Thyroid gland (tissue), 4 donors: Measurements from ENCODE around the gene HOXC4. TPM values are rescaled to one million over a fixed set of nuclear protein-coding genes. Genes with fewer than 3 reads are reported as not detected.

Experiments
- DNase-seq, 2 donors: peaks; one replicate each; pipeline ENCODE4 v3.0.0-alpha.2; 2019
- H3K27ac ChIP-seq, 3 donors: fragments of 200-600 bp; sonication (generic); 1 replicate in 2 of 3; 2 replicates in 1 of 3; pipeline ENCODE4 v1.5.1; 2016 to 2019; ENCODE audit warnings: mild to moderate bottlenecking in 1 of 3, moderate library complexity in 1 of 3
- H3K27me3 ChIP-seq: fragments of 200-600 bp; sonication (generic); one replicate; pipeline ENCODE4 v1.5.1; 2019
- H3K36me3 ChIP-seq, 2 donors: fragments of 200-600 bp; sonication (generic); one replicate each; pipeline ENCODE4 v1.5.1; 2016 to 2019
- H3K4me1 ChIP-seq, 2 donors: fragments of 200-600 bp; sonication (generic); one replicate each; pipeline ENCODE4 v1.5.1; 2017 to 2019
- H3K4me3 ChIP-seq, 3 donors: fragments of 200-600 bp; sonication (generic); replicated peaks in 1 of 3; 1 replicate in 2 of 3; 2 replicates in 1 of 3; pipeline ENCODE4 v1.5.1; 2016; ENCODE audit warnings: mild to moderate bottlenecking in 1 of 3
- H3K9me3 ChIP-seq: fragments of 200-600 bp; sonication (generic); one replicate; pipeline ENCODE4 v1.5.1; 2017
- POLR2A ChIP-seq, 2 donors: fragments of 450-650 bp; IDR thresholded peaks; one replicate each; pipeline ENCODE4 v1.6.1; 2017; ENCODE audit warnings: antibody characterized with exemption in 2 of 2, mild to moderate bottlenecking in 2 of 2, moderate library complexity in 1 of 2
- WGBS, 2 donors: methylation state at CpG; one replicate each; pipeline ENCODE4 v1.1.5; 2017; 5-methylcytosine and 5-hydroxymethylcytosine counted together
- intact Hi-C: fragments of 100-400 bp; cut with DNase I; formaldehyde crosslinking; loops from one replicate; pipeline ENCODE4 v1.15.1; 2023
- total RNA-seq, 4 donors: library from RNA; depleted of rRNA; stranded (reverse); fragments of >200 nt; gene quantifications; one replicate each; pipeline ENCODE4 v1.2.3, GENCODE V29; 2016
- TF ChIP-seq, protein P1 (sequence below), 6 experiments: fragments of 200-600 bp in 3 of 6; fragments of 450-650 bp in 3 of 6; sonication (generic) in 3 of 6; IDR thresholded peaks; one replicate each; pipeline ENCODE4 v1.5.1; 2016 to 2019; ENCODE audit warnings: antibody characterized with exemption in 6 of 6, mild to moderate bottlenecking in 2 of 6, inconsistent platforms in 1 of 6, moderate library complexity in 1 of 6

The HOXC4 gene
- total RNA-seq, 4 donors from 2014 or later, result 0.22 to 0.27 TPM; not detected in 2

DNA sequence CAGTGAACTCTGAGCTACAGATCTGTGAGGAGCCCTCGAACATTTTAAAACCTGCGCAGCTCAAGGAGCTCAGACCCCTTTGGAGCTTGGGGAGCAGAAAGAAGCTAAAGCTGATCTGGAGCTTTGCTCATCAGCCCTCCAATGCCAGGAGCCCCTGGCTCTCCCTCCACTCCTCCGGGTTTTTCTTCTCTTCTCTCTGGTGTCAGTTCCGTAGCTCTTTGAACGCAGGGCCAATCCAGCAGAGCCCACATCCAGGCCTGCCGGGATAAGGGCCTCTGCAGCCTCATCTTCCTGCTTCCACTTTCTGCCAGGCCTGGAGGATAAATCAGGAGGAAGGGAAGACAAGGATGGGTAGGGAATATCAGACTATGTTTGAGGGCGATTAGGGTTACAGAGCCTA, 6.0 kb downstream of the HOXC4 start:
- Histone ChIP-seq H3K27ac (no peak overlapping the region), H3K4me3 (no peak overlapping the region), H3K36me3 (no peaks in the 10 kb centered on the region), H3K4me1 (no peaks in the 10 kb centered on the region), H3K27me3 (peaks cover 10% of the 10 kb centered on the region), H3K9me3 (no peaks in the 10 kb centered on the region)
- intact Hi-C loops, result no loop called here
- WGBS, 2 donors, result 18 to 19% methylated on average over 7 of the region's 7 CpGs
- DNase-seq, result no peak
- TF ChIP-seq, protein P1, sequence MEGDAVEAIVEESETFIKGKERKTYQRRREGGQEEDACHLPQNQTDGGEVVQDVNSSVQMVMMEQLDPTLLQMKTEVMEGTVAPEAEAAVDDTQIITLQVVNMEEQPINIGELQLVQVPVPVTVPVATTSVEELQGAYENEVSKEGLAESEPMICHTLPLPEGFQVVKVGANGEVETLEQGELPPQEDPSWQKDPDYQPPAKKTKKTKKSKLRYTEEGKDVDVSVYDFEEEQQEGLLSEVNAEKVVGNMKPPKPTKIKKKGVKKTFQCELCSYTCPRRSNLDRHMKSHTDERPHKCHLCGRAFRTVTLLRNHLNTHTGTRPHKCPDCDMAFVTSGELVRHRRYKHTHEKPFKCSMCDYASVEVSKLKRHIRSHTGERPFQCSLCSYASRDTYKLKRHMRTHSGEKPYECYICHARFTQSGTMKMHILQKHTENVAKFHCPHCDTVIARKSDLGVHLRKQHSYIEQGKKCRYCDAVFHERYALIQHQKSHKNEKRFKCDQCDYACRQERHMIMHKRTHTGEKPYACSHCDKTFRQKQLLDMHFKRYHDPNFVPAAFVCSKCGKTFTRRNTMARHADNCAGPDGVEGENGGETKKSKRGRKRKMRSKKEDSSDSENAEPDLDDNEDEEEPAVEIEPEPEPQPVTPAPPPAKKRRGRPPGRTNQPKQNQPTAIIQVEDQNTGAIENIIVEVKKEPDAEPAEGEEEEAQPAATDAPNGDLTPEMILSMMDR (IDR thresholded peaks at IDR 0.05), result no peak
- no peak for TF ChIP-seq POLR2A (IDR thresholded peaks at IDR 0.05)

DNA sequence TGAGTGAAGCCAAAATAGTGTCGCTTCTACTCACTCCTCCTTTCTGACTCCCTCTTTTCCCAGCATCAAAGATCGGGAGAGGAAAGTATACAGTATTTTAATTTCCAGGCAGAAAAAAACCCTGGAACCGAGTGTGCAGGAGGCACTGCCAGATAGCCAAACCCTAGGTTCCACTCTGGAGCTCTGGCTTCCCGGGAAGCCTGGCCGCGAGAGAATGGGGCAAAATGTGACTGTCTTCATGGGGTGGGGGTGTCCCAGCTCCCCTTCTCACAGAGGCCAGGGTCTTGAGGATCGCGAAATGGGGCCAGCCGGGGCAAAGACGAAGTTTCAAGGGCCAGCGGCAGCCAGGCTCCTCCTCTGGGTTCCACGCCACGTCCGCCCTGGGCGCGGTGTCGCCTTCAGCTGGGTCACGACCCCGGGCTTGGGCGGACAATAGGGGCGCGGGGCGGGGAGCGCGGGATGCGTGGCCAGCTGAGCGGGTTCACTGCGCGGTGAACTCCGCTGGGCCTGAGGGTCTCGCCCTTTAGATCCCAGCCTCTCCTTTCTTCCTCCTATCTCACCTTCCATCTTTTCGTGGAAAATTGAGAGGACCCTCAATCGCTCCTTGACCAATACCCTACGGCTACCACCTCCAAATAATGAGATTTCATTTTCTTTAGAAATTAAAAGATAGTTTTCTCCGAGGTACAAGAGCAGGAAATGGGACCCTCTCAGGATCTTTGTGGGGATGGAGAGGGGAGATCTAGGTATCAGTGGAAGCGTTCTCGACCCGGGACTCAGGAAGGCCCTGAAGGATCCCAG, 6.7 kb downstream of the HOXC4 start:
- intact Hi-C loops, result no loop called here
- WGBS, 2 donors, result 26 to 30% methylated on average over 18 to 27 of the region's 38 CpGs

DNA sequence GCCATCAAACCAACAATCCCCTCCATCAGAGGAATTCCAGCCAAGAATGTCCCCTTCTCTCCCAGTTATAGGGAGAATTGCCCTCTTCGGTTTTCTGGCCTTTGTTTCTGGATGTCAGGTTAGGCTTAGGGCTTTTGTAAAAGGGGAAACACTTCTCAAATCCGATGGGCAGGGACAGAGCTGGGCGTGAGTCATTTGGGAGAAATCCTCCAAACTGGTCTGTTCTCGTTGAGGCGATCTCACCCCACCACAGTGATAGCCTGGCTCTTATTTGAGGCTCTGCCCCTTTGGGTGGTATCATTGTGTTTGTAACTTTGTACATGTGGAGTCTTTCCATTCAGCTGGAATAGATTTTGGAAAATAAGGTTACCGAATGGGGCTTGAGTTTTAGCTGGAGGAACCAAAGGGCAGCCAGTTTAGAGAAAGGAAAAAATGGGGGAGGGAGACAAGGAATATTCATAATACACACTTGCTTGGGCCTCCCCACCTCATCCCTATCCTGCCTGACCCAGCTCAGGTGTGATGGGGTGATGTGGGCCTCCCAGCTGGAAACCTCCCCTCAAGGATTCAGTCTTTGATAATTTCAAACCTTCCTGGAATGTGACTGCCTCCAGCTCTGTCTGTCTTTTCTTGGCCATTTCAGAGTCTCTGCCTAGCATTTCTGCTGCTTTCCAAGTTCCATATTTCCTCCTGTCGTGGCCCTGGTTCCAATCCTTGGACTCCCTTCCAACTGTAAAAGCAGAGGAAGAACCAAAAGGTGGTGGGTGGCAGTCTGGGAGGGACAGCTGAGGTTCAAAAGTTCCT, 7.5 kb downstream of the HOXC4 start:
- intact Hi-C loops, result no loop called here
- no peak overlapping the region for H3K4me3 ChIP-seq
- no peaks in the 10 kb centered on the region for H3K36me3 ChIP-seq
- H3K27ac ChIP-seq, result no peak overlapping the region
- H3K9me3 ChIP-seq, result no peaks in the 10 kb centered on the region
- peaks cover 8% of the 10 kb centered on the region for H3K27me3 ChIP-seq
- 41 to 45% methylated on average over 7 of the region's 7 CpGs for WGBS, 2 donors
- no peaks in the 10 kb centered on the region for H3K4me1 ChIP-seq
- DNase-seq, result no peak
- TF ChIP-seq POLR2A (IDR thresholded peaks at IDR 0.05), result no peak
- TF ChIP-seq, protein P1 (IDR thresholded peaks at IDR 0.05), result no peak

More for the DNA sequence above, 6.7 kb downstream of the HOXC4 start:
- Histone ChIP-seq H3K27me3 (peaks cover 3% of the 10 kb centered on the region), H3K4me3 (no peak overlapping the region), H3K36me3 (no peaks in the 10 kb centered on the region), H3K9me3 (no peaks in the 10 kb centered on the region), H3K27ac (no peak overlapping the region), H3K4me1 (no peaks in the 10 kb centered on the region)
- no peak for DNase-seq
- no peak for TF ChIP-seq POLR2A (IDR thresholded peaks at IDR 0.05)
- TF ChIP-seq, protein P1 (IDR thresholded peaks at IDR 0.05), result no peak

DNA sequence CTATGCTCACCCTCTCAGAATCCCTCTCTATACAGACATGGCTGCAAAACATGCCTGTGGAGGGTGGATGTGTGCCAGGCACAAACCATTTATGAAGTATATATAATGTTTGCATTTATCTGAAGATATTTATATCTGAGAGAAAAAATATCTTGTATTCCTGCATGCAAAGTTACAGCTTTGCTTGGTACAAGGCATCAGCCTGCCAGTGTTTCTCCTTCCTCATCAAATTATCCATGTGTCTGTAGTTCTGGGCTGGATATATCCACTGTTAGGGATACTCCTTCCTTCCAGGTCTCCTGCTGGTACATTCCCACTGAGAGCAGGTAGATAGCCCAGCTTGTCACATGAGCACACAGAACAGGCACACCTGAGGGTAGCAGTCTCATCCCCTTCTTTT, 12.0 kb downstream of the HOXC4 start:
- no peak for DNase-seq
- Histone ChIP-seq H3K4me1 (no peaks in the 10 kb centered on the region), H3K27ac (no peak overlapping the region), H3K4me3 (no peak overlapping the region), H3K36me3 (no peaks in the 10 kb centered on the region), H3K9me3 (no peaks in the 10 kb centered on the region), H3K27me3 (peaks cover 5% of the 10 kb centered on the region)
- TF ChIP-seq, protein P1 (IDR thresholded peaks at IDR 0.05), result no peak
- no peak for TF ChIP-seq POLR2A (IDR thresholded peaks at IDR 0.05)
- intact Hi-C loops, result no loop called here

DNA sequence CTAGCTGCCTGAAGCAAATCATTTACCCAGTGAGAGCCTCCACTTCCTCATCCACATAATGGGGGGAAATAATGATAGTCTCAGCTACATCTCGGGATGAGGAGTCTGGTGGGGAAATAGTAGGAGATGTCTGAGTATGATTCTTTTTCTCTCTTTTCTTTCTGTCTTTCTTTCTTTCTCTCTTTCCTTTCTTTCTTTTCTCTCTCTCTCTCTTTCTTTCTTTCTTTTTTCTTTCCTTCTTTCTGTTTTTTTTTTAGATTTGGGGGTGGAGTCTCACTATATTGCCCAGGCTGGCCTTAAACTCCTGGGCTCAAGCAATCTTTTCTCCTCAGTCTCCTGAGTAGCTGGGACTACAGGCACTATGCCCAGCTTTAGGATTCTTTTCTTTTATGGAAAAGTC, 12.8 kb downstream of the HOXC4 start:
- 83 to 92% methylated on average over 1 of the region's 1 CpG for WGBS, 2 donors
- intact Hi-C loops, result no loop called here
- Histone ChIP-seq H3K9me3 (no peaks in the 10 kb centered on the region), H3K27ac (no peak overlapping the region), H3K36me3 (no peaks in the 10 kb centered on the region), H3K27me3 (peaks cover 5% of the 10 kb centered on the region), H3K4me3 (no peak overlapping the region), H3K4me1 (no peaks in the 10 kb centered on the region)
- TF ChIP-seq, protein P1 (IDR thresholded peaks at IDR 0.05), result no peak
- TF ChIP-seq POLR2A (IDR thresholded peaks at IDR 0.05), result no peak
- DNase-seq, result no peak
